HG03457 (cell line): ENCODE results near the gene TNNT3.
"Not testable (repeated sequence)": the region's sequence is repeated elsewhere in the genome, so short reads cannot be mapped to it uniquely, and the experiment has no call there.

Experiments
- ATAC-seq: cut with Tn5 transposase; IDR thresholded peaks from one replicate; pipeline ENCODE4 v1.9.1; 2021; ENCODE audit warnings: moderate number of reproducible peaks; ENCODE audit not compliant: unreplicated experiment

Gene TNNT3

DNA sequence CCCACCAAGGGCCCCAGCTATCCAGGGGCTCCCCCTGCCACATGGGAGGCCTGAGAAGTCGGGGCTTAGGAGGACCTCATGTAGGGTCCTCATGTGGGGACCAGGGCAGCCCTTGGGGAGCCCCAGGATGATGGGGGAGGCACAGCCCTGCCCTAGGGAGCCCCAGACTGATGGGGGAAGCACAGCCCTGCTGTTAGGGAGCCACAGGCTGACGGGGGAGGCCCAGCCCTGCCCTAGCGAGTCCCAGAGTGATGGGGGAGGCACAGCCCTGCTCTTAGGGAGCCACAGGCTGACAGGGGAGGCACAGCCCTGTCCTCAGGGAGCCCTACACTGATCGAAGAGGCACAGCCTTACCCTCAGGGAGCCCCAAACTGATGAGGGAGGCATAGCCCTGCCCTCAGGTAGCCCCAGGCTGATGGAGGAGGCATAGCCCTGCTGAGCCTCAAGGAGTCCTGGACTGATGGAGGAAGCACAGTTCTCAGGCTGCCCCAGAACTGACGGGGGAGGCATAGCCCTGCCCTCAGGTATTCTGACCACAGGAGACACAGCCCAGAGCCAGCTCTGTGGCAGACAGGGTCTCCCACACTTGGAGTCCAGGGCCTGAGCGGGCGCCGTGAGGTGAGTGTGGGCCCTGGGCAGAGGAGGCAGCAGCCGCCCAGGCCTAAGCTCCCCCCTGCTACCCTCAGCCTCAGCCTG, 38.6 kb upstream of the TNNT3 start:
- no peak for ATAC-seq

DNA sequence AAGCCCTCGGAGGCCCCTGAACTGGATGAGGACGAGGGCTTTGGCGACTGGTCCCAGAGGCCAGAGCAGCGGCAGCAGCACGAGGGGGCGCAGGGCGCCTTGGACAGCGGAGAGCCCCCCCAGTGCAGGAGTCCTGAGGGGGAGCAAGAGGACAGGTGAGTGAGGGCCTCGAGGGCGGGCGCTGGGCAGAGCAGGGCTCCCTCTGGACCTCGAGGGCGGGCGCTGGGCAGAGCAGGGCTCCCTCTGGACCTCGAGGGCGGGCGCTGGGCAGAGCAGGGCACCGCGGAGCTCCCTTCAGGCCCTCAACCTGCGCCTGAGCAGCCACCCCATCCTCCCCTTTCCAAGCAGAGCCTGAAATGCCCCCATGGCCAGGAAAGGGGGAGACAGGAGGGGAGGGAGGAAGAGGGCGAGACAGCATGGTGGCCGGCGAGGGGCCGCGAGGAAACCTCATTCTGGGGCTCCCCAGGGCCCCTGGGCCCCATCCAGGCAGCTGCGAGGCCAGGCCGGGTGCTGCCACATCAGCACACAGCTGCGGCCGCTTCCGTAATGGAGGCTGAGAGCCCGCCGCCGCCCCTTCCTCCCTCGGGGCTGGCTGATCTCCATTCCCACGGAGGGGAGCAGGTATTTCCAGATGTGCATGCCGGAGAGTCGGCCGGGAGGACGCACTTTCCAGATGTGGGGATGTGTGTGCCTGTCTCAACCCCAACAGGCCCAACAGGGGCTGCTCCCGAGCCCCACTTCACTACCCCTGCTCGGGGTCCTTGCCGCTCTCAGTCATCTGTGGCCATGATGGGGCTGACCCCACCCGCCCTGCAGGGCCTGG, 37.9 kb upstream of the TNNT3 start:
- ATAC-seq: no peak

DNA sequence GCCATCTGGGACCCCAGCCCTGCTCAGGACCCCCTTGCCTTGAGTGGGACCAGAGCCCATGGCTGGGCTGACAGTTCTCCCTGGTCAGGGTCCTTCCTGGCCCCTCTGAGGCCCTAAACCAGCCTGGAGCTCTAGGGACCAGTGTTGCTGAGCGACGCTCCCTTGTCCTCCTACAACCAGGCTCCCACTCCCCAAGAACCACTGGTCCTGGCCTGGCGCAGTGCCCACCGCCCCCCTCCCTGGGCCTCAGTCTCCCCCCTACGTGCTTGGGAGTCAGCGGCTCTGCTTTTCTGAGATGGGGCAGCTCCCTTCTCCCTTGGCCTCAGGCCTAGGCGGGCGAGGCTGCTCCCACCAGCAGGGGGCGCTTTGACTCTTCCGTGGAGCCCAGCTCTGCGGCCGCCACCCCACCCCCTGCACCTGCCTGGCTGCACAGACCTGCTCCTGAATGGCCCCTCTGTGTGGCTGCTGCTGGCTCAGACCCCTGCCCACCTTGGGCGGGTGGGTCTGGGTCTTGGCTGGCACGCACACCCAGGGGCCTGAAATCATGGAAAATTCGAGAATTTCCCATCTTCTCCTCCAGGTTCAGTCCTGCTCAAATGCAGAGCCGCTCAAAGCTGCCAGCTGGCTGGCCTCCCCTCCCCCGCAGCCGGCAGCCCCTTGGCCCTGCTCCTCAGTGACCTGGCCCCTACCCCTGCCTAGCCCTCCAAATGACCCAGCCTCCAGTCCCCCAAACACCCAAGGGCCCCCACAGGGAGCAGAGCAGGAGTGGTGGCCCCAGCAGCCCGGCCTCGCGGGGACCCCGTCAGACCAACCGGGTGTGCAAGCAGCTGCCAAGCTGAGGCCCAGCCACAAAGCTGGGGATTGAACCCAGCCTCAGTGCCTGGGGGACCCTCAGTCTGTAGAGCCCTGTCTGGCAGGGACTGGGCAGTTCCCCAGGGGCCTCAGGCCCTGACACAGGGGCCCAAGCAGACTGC, 37.0 kb upstream of the TNNT3 start:
- no peak for ATAC-seq

- ATAC-seq: no peak
Observed at GRCh38 chr11:1883346-1884302, 35.9 kb upstream of the TNNT3 start.

DNA sequence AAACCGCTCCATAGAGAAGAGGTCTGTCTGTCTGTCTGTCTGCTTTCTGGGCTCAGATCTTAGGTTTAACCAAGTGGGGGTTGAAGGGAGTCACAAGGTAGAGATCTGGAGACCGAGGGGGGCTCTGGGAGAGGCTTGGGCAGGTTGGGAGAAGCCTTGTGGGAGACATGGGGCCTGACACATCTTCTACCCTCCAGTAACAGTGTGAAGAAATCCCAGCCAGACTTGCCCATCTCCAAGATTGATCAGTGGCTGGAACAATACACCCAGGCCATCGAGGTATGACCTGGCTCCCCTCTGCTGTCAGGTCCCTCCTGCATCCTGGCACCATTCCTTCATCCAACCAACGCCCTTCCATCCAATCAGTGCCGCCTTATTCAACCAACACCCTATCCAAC, 35.2 kb upstream of the TNNT3 start:
- no peak for ATAC-seq

DNA sequence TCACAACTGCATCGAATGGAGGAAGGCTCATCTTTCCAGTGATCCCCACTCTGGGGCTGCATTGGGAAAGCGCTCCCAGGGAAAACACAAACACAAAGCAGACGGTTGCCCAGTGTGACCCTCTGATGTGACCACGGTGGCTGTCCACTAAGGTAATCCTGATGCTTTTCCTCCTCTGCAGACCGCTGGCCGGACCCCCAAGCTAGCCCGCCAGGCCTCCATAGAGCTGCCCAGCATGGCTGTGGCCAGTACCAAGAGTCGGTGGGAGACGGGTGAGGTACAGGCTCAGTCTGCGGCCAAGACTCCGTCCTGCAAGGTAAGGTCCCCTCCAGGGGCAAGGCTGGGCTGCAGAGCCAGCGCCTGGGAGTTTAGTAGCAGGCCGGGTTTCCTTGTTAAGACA, 33.0 kb upstream of the TNNT3 start:
- ATAC-seq: not testable (repeated sequence)

- no peak for ATAC-seq
Observed at GRCh38 chr11:1887451-1888346, 31.8 kb upstream of the TNNT3 start.

- ATAC-seq: no peak
Observed at GRCh38 chr11:1888347-1888753, 31.2 kb upstream of the TNNT3 start.

DNA sequence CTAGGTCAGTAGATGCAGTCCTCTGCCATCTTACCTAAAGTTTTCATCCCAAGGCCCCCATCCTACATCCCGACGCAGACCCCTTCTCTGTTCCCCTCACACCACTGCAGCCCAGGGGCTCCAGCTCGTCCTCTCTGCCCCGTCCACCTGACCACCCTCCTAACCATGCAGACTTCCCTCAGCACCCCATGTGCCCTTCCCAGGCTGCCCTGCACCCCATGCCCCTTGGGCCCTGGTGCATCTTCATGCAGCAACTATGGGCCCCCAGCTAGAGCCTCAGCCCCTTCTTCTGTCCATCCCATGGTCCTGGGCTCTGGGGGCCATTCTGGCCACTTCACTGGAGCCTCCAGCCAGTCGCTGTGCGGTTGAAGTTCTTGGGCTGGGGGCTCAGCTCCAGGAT, 30.7 kb upstream of the TNNT3 start:
- ATAC-seq: no peak

GRCh38 chr11:1889224-1889930, 30.1 kb upstream of the TNNT3 start:
- ATAC-seq: no peak

- no peak for ATAC-seq
Observed at GRCh38 chr11:1889941-1890855, 29.3 kb upstream of the TNNT3 start.

DNA sequence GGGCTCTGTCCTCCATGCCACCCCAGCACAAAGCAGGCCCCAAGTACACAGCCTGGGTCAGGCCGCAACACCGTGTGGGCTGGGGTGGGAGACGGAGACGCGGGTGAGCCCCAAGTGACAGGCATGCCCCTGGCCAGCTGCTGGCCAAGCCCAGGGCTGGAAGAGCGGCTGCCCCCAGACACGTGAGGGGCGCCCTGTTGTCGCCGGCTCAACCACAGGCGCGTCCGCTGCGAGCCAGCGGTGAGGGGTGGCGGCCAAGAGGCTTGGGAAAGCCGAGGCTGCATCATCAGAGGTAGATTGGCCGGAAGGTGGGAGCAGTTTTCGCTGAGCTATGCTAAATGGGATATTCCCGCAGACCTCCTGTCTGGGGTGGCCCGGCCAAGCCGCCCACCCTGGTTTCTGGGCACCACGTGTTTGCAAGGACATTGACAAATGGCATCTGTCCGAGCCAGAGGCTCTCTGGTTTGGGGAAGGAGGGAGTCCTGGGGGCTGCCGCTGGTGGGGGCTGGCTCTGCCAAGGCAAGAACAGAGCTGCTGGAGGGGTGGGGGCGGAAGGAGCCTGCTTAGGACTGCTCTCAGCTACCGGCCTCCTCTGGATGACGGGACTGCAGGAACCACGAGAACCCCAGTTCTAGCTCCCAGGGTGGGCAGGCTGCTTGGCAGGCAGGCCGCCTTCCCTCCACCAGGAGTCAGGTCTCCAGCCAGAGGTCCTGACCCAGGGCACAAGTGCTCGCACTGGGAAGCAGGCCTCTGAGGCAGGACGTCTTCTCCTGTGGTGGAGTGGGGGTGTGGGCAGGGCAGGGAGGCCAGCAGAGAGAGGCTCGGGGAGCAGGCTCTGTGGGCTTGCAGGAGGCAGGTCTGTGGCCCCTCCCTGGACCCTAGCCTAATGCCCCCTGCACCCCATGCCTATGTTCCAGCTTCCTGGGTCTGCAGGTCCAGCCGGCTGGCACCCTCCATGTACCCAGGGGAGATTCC, 28.4 kb upstream of the TNNT3 start:
- ATAC-seq: no peak

- ATAC-seq: no peak
Observed at GRCh38 chr11:1891831-1892115, 27.7 kb upstream of the TNNT3 start, which contains the start of gene PRR33. Gene PRR33 (minus strand): TSS chr11:1891895. CDS start chr11:1890584, 1,311 bp downstream.

GRCh38 chr11:1892116-1892515, 27.4 kb upstream of the TNNT3 start:
- ATAC-seq: no peak

- no peak for ATAC-seq
Observed at GRCh38 chr11:1892558-1892957, 26.9 kb upstream of the TNNT3 start.

DNA sequence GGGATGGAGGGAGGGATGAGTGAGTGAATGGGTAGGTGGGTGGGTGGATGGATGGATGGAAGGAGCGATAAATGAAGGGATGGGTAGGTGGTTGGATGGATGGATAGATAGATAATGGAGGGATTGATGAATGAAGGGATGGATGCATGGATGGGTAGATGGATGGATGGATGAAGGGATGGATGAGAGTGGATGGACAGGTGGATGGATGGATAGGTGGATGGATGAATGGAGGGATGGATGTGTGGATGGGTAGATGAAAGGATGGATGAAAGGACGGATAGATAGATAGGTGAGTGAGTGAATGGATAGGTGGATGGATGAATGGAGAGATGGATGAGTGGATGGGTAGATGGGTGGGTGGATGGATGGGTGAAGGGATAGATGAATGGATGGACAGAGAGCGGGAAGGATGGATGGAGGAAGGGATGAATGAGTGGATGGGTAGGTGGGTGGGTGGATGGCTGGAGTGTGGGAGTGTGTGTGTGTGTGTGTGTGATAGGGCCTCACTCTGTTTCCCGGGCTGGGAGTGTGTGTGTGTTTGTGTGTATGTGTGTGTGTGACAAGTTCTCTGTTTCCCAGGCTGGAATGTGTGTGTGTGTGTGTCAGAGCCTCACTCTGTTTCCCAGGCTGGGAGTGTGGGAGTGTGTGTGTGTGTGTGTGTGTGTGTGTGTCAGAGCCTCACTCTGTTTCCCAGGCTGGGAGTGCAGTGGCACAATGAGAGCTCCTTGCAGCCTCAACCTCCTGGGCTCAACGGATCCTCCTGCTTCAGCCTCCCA, 25.7 kb upstream of the TNNT3 start:
- no peak for ATAC-seq
